Uterus (tissue), 4 donors: Measurements from ENCODE around the gene MAML2. TPM values are rescaled to one million over a fixed set of nuclear protein-coding genes. Genes with fewer than 3 reads are reported as not detected.

ENCODE experiments used
- DNase-seq, 2 donors: peaks; one replicate each; pipeline ENCODE4 v3.0.0-alpha.2; 2019 to 2020
- H3K27ac ChIP-seq, 2 donors: fragments of 200-600 bp; sonication (generic); 1 replicate in 1 of 2; 2 replicates in 1 of 2; pipeline ENCODE4 v1.5.1; 2016 to 2018
- H3K27me3 ChIP-seq, 2 donors: fragments of 200-600 bp; sonication (generic); one replicate each; pipeline ENCODE4 v1.5.1; 2018 to 2019; ENCODE audit warnings: control low read depth in 1 of 2
- H3K36me3 ChIP-seq, 2 donors: fragments of 200-600 bp; sonication (generic); one replicate each; pipeline ENCODE4 v1.5.1; 2019; ENCODE audit warnings: control low read depth in 1 of 2
- H3K4me1 ChIP-seq, 2 donors: fragments of 200-600 bp; sonication (generic); one replicate each; pipeline ENCODE4 v1.5.1; 2018 to 2019; ENCODE audit warnings: control low read depth in 1 of 2
- H3K4me3 ChIP-seq, 2 donors: fragments of 200-600 bp; sonication (generic); 1 replicate in 1 of 2; 2 replicates in 1 of 2; pipeline ENCODE4 v1.5.1; 2018 to 2019; ENCODE audit warnings: mild to moderate bottlenecking in 1 of 2
- H3K9me3 ChIP-seq, 2 donors: fragments of 200-600 bp; sonication (generic); one replicate each; pipeline ENCODE4 v1.5.1; 2019; ENCODE audit warnings: control low read depth in 1 of 2
- POLR2A ChIP-seq, 2 donors: fragments of 450-650 bp; IDR thresholded peaks; one replicate each; pipeline ENCODE4 v1.6.1; 2016; ENCODE audit warnings: antibody characterized with exemption in 2 of 2, mild to moderate bottlenecking in 1 of 2, moderate library complexity in 1 of 2
- intact Hi-C: fragments of 100-400 bp; cut with DNase I; formaldehyde crosslinking; loops from one replicate; pipeline ENCODE4 v1.15.1; 2023; ENCODE audit warnings: low total_unique reads
- total RNA-seq, 4 donors: library from RNA; depleted of rRNA in 3 of 4; stranded (reverse); fragments of >200 nt in 3 of 4; gene quantifications; one replicate each; pipeline versions ENCODE4 v1.1.0 to v1.2.4, GENCODE V29; 2014 to 2023
- TF ChIP-seq, protein P1 (sequence below), 4 experiments: fragments of 200-600 bp in 2 of 4; fragments of 450-650 bp in 2 of 4; sonication (generic) in 2 of 4; IDR thresholded peaks; one replicate each; pipeline ENCODE4 v1.5.1; 2016 to 2019; ENCODE audit warnings: antibody characterized with exemption in 4 of 4, mild to moderate bottlenecking in 2 of 4, moderate library complexity in 1 of 4
- donor health status: DM: yes; HTN: yes; CAD: no.

Gene MAML2
- total RNA-seq, 4 donors from 2014 or later: 8.2 to 35.9 (median 19.8) TPM

DNA sequence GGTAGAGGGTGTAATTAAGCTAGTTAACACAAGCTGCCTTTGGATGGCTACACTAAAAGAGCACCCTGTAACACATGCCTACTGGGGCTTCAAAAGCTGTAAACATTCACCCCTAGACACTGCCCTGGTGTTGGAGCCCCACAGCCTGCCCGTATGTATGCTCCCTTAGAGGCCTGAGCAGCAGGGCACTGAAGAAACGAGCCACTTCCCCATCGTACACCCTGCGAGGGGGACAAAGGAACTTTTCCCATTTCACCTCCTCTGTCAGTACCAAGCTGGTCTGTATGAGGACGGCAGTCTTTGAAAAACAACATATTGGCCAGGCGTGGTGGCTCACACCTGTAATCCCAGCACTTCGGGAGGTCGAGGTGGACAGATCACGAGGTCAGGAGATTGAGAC, 77.0 kb downstream of the MAML2 start:
- H3K36me3 ChIP-seq: no peaks in the 10 kb centered on the region
- intact Hi-C loops: no loop called here
- peak overlapping the region in 1 of 2 donors; percentile 16 for H3K27ac ChIP-seq
- no peak overlapping the region for H3K4me3 ChIP-seq
- no peaks in the 10 kb centered on the region for H3K9me3 ChIP-seq
- TF ChIP-seq, protein P1, sequence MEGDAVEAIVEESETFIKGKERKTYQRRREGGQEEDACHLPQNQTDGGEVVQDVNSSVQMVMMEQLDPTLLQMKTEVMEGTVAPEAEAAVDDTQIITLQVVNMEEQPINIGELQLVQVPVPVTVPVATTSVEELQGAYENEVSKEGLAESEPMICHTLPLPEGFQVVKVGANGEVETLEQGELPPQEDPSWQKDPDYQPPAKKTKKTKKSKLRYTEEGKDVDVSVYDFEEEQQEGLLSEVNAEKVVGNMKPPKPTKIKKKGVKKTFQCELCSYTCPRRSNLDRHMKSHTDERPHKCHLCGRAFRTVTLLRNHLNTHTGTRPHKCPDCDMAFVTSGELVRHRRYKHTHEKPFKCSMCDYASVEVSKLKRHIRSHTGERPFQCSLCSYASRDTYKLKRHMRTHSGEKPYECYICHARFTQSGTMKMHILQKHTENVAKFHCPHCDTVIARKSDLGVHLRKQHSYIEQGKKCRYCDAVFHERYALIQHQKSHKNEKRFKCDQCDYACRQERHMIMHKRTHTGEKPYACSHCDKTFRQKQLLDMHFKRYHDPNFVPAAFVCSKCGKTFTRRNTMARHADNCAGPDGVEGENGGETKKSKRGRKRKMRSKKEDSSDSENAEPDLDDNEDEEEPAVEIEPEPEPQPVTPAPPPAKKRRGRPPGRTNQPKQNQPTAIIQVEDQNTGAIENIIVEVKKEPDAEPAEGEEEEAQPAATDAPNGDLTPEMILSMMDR (IDR thresholded peaks at IDR 0.05): no peak
- TF ChIP-seq POLR2A (IDR thresholded peaks at IDR 0.05): no peak
- no peak for DNase-seq
- H3K27me3 ChIP-seq: no peaks in the 10 kb centered on the region
- H3K4me1 ChIP-seq: peaks cover 0 to 11% of the 10 kb centered on the region in 2 donors

DNA sequence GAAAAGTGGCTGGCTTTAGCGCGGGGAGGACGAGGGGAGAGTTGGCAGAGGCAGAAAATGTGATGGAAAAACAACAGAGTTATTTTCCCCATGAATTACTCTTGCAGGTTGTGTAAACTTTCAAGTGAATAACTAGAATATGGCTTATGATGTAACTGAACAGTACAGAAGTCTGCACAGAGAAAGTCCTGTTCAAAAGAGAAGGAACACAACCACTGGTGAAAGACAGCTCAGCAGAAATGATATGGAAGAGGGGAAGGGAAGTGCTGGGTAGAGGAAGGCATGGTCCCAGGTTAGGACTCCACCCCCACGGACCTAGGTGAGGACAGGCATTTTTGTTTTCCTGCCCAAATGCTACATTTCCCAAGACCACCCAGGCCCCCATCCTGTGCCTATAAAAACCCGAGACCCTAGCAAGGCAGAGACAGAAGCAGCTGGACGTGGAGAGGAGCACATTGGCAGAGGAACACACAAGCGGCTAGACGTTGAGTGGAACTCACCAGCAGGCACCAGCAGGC, 77.7 kb downstream of the MAML2 start:
- Histone ChIP-seq H3K4me3 (no peak overlapping the region), H3K9me3 (no peaks in the 10 kb centered on the region), H3K27ac (peak overlapping the region; percentile 14 to 16), H3K4me1 (peaks cover 0 to 11% of the 10 kb centered on the region in 2 donors), H3K36me3 (no peaks in the 10 kb centered on the region), H3K27me3 (no peaks in the 10 kb centered on the region)
- intact Hi-C loops: no loop called here
- TF ChIP-seq, protein P1 (IDR thresholded peaks at IDR 0.05): no peak
- TF ChIP-seq POLR2A (IDR thresholded peaks at IDR 0.05): no peak
- no peak for DNase-seq

DNA sequence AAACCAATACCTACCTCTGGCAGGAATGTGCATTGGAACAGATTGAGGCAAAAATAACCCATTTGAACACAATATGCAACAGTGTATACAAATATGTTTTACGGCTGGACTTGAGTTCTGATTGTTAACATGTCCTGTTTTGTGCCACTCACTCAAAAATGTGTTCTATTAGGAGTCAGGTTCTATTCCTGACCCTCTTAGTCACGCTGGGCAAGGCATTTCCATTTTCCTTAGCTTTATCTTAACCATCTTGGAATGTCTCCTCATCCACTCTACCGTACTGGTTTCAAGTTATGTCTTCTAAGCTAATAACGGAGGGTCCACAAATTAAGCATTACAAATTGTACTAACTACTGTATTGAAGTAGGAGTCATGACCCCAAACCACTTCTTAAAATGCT, 78.6 kb downstream of the MAML2 start:
- no peak for TF ChIP-seq POLR2A (IDR thresholded peaks at IDR 0.05)
- TF ChIP-seq, protein P1 (IDR thresholded peaks at IDR 0.05): no peak
- H3K9me3 ChIP-seq: no peaks in the 10 kb centered on the region
- no peaks in the 10 kb centered on the region for H3K36me3 ChIP-seq
- H3K27me3 ChIP-seq: no peaks in the 10 kb centered on the region
- DNase-seq: no peak
- no peak overlapping the region for H3K4me3 ChIP-seq
- intact Hi-C loops: no loop called here
- H3K4me1 ChIP-seq: peaks cover 0 to 11% of the 10 kb centered on the region in 2 donors
- peak overlapping the region; percentile 10 to 14 for H3K27ac ChIP-seq

DNA sequence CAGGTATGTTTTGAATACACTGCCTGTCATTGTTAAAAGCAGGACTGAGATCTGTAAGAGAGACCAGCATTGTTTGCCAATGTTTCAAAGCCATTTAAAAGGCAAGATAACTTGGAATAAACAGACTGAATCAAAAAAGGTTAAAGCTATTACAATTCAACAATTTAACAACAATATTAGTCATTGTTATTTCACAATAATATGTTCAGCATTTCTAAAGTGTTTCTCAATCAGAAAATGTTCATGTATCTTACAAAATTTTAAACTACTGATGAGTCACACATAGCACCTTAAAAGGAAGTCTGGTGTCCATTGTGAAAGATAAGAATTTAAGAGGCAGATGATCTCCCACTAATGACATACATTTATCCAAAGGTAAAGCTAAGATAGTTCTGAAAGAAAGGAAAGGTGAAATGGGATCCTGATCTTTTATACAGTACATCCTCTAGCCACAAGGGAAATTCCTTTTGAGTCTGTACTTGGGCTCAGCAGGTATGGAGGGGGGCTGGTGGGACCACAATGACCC, 79.7 kb downstream of the MAML2 start:
- TF ChIP-seq, protein P1 (IDR thresholded peaks at IDR 0.05): no peak
- TF ChIP-seq POLR2A (IDR thresholded peaks at IDR 0.05): no peak
- Histone ChIP-seq H3K27ac (peak overlapping the region; percentile 65 to 70), H3K36me3 (no peaks in the 10 kb centered on the region), H3K4me3 (no peak overlapping the region), H3K9me3 (no peaks in the 10 kb centered on the region), H3K4me1 (peaks cover 5 to 11% of the 10 kb centered on the region in 2 donors), H3K27me3 (no peaks in the 10 kb centered on the region)
- DNase-seq: no peak
- intact Hi-C loops: no loop called here

DNA sequence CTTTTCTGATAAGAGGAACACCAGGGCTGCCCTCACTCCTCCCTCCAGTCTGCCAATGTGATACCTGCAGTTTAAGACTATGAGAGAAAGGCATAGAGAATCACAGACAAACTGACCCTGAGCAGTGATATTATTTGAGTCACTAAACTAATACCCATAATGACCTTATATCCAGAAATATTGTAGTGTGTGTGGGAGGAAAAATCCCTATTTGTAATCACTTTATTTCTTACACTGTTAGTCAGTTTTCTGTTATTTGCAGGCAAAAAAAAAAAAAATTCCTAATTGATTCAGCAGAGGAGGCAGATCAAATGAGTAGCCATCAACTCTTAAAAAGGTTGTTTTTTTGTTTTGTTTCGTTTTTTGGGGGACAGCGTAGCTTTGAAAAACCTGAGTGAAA, 82.5 kb downstream of the MAML2 start:
- no peak overlapping the region for H3K4me3 ChIP-seq
- peaks cover 5 to 11% of the 10 kb centered on the region in 2 donors for H3K4me1 ChIP-seq
- no peak for DNase-seq
- H3K27me3 ChIP-seq: no peaks in the 10 kb centered on the region
- TF ChIP-seq POLR2A (IDR thresholded peaks at IDR 0.05): no peak
- TF ChIP-seq, protein P1 (IDR thresholded peaks at IDR 0.05): no peak
- H3K9me3 ChIP-seq: no peaks in the 10 kb centered on the region
- H3K36me3 ChIP-seq: no peaks in the 10 kb centered on the region
- intact Hi-C loops: no loop called here
- H3K27ac ChIP-seq: no peak overlapping the region
